HG02870 (cell line): ENCODE results near the gene SORCS2.

Experiments
- ATAC-seq: cut with Tn5 transposase; IDR thresholded peaks from one replicate; pipeline ENCODE4 v1.9.1; 2021; ENCODE audit warnings: mild to moderate bottlenecking, moderate library complexity; ENCODE audit not compliant: unreplicated experiment

The SORCS2 gene

DNA sequence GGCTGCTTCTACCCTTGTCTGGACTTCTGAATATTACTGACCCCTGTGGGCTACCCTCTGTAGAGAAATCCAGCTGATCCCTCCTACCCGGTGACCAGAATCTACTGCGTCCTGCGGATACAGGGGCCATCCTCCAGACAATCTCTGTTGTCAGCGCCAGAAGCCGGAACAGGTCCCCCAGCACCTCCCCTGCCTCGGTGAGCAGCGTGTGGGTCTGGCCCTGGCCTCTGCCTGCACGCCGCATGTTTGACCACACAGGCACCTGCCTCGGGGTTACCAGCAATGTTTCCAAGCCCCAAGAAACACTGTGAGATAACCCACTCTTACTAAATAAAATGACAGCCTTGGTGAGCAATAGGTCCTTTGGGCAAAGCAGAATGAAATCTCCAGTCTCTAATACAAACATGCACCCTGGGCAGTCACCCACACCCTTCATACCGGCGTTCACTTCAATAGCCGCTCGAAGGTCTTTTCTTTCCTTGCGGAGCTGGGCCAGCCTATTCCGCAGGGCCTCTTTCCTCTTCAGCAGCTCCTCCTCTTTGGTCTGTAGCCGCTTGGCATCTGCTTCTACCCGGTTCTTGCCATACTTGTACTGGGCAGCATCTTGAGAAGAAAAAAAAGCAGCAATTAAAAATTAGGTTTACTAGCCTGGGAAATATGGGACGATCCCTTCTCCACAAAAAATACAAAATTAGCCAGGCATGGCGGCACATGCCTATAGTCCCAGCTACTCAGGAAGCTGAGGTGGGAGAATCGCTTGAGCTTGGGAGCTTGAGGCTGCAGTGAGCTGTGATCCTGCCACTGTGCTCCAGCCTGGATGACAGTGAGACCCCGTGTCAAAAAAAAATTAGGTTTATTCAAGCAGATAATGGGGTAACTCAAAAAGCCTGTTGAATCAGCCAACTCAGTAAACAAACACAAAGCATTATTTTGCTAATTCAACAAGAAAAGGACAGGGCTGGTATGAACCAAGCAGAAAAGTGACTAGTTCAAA lies 582.3 kb downstream of the SORCS2 start:
- no peak for ATAC-seq

GRCh38 chr4:7775396-7775795 lies 583.1 kb downstream of the SORCS2 start:
- no peak for ATAC-seq

DNA sequence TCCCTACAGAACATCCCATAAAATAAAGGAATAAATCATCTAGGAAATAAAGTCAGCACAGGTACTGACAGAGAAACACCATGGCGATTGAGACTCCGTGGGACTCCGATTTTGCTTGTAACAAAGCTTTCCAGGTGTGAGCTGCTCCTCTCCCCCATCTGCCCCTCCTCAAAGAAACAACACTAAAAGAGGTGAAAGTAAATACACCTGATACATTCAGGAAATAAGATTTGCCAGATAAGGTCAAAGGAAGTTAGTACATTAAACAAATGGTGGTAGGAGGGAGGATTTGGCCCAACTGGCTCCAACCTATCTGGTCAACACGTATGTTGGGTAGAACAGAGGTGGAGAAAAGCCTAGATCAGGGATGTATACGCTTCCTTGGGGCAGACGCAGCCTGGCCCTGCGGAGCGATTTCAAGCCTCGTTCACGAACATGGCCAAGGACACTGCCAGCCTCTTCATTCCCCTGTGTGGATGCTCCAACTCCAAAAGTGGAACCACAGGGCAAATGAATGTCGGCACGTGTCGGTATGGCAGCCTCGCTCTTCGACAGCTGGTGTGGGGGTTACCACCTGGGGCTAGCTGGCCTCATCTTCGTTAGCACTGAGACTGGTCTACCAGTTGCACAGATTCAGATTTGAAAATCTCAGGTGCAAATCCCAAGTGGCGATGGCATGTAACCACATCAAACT lies 584.8 kb downstream of the SORCS2 start:
- no peak for ATAC-seq

DNA sequence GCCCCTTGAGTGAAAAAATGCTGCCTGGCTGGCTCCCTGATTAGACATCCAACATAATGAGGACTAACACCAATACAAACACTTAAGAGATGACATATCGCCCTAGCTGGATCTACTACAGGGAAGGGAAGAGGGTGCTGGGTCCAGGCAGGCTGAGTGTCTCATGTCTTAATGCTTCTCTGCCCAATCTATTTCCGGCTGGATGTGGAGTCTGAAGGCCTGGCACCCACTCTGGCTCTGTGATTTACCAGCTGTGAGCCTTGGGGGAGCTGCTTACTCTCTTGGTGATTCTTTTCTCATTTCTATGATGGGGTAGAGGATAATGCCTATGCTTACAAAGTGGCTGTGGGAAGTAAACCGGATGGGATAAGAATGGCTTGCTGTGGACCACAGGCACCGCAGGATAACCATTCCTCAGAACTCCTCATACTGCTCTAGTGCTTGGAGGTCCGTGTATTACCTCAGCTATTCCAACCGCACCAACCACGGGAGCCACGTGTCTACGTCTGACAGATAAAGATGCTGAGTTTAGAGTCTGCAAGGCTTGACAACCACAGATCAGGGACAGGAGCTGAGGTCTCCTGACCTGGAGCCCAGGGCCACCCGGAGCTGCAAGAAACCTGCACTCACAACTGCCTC lies 585.7 kb downstream of the SORCS2 start:
- no peak for ATAC-seq

DNA sequence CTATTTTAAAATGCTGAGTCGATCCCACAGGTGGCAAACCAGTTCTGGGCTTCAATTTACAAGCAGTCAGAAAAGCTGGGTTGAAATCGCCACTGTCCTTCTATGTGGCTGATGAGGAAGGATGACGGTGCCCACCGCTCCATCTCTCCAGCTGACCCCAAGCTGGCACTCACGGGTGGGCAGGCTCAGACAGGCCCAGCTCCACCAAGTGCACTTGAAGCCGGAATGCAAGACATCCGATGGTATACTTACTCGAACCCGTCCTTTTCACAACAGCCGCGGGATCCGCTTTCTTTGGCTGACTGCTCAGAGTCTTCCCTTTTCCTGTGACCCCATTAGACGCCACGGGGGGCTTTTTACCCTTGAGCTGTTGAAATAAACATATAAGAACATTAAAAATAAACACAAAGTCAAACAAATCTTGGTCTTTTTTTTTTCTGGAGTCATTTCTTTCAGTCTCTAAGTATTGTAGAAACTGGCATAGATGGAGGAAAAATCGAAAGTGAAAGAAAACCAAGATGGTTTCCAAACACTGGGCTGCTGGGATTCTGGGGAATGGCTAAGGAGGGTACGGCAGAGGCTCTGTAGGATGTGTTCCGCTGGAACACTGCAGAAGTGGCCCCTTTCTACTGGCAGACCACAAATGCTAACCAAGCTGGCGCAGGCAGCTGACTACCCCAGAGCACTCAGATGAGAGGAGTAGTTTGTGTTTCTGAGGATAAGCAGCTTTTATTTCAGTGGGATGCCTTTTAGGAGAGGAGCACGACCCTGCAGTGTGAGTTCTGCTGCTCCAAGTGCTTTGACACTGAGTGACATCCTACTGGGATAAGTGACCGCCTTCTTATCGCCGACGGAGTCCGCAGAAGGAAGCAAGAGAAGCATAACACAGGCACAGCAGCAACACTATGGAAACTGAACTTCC lies 586.4 kb downstream of the SORCS2 start:
- no peak for ATAC-seq

GRCh38 chr4:7779432-7779768 lies 587.1 kb downstream of the SORCS2 start:
- ATAC-seq, result no peak

GRCh38 chr4:7780751-7781348 lies 588.5 kb downstream of the SORCS2 start:
- ATAC-seq, result no peak

GRCh38 chr4:7781366-7781765 lies 589.0 kb downstream of the SORCS2 start:
- ATAC-seq, result no peak

DNA sequence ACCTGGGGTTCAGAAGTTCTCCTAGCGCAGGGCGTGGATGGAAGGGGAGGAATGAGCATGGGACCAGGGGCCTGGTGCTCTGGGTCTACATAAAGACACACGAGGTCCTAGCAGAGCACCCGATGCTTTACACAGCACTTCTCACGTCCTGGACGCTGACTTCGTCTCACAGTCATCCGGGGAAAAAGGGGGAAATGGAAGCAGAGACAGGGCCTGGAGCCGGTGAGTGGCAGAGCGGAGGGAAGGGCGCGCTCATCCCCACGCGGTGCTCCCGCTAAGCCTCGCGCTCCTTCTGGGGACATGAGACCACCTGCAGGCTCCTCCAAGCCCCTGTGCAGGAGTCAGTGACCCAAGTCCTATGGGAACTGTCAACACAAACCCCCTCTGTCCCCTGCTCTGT lies 589.7 kb downstream of the SORCS2 start:
- ATAC-seq, result no peak

GRCh38 chr4:7782783-7783182 lies 590.4 kb downstream of the SORCS2 start:
- ATAC-seq, result no peak

GRCh38 chr4:7783541-7783940 lies 591.2 kb downstream of the SORCS2 start:
- no peak for ATAC-seq

DNA sequence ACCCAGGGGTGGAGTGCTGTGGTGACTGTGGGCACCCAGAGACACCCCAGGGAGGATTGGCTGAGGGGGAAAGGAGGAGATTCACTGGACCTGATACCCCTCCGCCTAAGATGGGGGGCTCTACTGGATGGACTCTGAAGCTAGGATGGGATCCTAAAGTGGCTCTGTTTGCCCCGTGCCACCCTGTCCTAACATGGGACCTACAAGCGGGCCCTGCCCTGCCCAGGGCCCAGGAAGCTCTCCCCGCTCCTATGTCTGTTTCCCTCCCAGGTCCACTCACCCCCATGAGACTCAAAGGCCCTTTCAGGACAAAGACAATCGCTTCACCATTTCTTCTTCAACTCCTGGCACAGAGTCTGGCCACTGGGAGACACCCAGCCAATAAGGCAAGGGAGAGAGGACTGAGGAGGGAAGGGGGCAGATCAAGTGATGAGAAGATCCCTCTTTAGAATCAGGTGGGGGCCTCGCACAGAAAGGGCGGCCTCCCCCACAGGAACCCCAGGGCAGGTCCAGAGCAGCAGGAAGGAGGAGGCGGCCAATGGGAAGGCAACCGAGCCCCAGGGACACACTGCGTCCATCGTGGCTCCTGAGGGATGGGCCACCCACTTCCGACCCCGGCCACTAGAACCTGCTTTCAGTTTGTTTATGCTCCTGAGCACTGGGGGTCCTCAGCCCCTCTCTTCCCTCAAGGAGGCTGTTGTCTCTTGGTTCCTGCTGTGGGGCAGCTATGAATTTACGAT lies 592.0 kb downstream of the SORCS2 start:
- ATAC-seq, result no peak

GRCh38 chr4:7785017-7785416 lies 592.7 kb downstream of the SORCS2 start:
- ATAC-seq, result no peak

- ATAC-seq, result no peak
These were observed 593.7 kb downstream of the SORCS2 start for GRCh38 chr4:7786040-7786439.

- ATAC-seq, result no peak
These were observed 594.2 kb downstream of the SORCS2 start for GRCh38 chr4:7786517-7786916.

DNA sequence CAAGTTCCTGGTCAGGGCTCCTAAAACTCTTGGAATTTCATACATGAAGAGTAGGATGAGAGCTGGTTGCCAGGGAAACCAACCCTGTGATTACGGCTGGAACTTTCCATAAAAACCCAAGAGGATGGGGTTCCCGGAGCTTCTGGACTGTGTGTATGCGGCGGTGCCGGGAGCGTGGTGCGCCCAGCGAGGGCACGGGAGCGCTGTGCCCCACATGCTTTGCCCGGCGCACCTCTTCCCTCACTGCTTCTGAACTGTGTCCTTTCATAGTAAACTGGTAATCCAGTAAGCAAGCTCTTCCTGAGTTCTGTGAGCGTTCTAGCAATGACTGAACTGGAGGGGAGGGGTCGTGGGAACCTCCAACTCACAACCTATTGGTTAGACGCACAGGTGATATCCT lies 594.7 kb downstream of the SORCS2 start:
- ATAC-seq, result no peak

DNA sequence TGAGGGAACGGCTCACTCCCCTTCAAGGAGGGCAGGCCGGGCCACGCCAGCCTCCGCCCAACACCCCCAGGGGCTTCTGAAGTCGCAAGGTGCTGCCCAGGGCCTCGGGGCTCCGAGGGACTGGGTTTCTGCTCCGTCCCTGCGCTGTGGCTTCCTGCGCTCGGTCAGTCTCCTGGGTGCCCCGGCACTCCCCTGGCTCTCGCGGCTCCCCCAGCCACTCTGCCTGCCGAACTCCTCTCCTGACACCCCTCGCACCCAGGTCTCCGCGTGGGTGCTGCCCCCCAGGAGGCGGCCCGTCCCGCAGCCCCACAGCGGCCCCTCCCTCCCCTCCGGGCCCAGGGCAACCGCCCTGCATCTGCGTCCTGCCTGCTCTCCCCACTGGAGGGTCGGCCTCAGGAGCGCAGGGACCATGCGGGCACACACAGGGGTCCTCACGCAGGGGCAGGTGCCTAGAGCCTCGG lies 595.4 kb downstream of the SORCS2 start:
- ATAC-seq, result no peak

DNA sequence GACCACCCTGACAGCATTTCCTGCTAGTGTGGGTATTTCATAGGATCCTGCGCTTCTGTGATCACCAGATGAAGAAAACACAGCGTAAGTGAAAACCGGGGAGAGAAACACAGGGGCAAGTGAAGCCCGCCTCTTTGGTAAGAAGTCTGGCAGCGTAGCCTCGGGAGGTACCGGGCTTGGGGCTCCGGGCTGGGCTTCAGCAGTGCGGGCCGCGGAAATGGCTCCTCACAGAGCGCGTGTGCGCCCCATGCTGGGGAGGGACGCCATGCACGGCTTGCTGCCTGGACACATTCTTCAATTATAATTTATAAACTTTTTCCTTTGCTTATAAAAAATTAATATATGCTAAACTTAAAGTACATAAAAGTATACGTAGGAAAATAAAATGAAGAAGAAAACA lies 595.9 kb downstream of the SORCS2 start:
- no peak for ATAC-seq

DNA sequence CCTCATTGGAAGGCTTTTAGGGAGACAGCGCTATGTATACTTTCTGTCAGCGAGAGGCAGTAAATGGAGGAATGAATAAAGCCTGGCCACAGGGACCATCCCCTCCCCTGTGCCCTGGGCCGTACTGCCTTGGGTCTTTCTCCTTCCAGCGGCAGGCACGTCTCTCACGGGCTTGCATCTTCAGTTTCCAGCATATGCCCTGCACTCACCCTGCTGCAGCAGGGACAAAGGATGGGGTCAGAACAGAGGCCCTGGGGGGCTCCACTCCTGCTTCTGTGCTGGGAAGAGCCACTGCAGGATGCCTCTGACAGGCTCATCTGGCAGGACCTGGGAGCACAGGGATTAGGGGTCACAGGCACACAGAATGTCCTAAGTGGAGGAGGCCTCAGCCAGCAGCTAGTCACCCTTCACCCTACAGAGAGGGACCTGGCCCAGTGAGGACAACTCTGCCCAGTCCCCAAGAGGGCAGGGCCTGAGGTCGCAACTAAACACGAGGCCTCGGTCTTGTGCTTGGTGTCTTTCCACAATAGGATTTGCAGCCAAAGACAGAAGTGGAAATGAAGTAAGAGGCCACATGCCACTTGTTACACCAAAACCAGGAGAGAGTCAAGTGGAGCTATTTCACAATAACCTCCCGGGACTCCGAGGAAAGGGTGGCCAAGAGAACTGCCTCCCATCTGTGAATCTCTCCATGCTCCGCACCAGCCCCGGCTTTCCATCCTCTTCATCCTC lies 596.5 kb downstream of the SORCS2 start:
- ATAC-seq, result no peak
